ENCODE data around the gene C1GALT1.

Gene C1GALT1

GRCh38 chr7:7176406-7177043, 5.8 kb upstream of the C1GALT1 start:
- H3K9ac ChIP-seq (ENCODE audit: low read length), result no peak overlapping the region
- no peaks in the 10 kb centered on the region for H4K20me1 ChIP-seq (ENCODE audit: insufficient read depth, low read length)
- H3K9me3 ChIP-seq (ENCODE audit: low read length), result peaks cover 8% of the 10 kb centered on the region; the same call in 1 of the 2 replicates
- H3K4me2 ChIP-seq (ENCODE audit: low read length), result no peak overlapping the region
- H3K9me2 ChIP-seq (ENCODE audit: low read depth, low read length), result no peaks in the 10 kb centered on the region
- H3K36me3 ChIP-seq (ENCODE audit: insufficient read depth, low read length), result no peaks in the 10 kb centered on the region; the same call in 1 of the 2 replicates
- H3F3A ChIP-seq (ENCODE audit: insufficient read depth, low read length), result no peaks in the 10 kb centered on the region
- TF ChIP-seq EZH2 (IDR thresholded peaks at IDR 0.05; ENCODE audit: borderline replicate concordance, low read length) (no peak), CTCF (IDR thresholded peaks at IDR 0.05; ENCODE audit: low read length) (no peak)
- H3K27ac ChIP-seq (ENCODE audit: low read depth, low read length, poor library complexity, severe bottlenecking), result no peak overlapping the region
- no peak overlapping the region for H3K4me3 ChIP-seq (ENCODE audit: low read depth, low read length, poor library complexity, severe bottlenecking)
- H3K4me1 ChIP-seq (ENCODE audit: insufficient read depth, low read length, severe bottlenecking), result peaks cover 6% of the 10 kb centered on the region
- no peak overlapping the region for H2AFZ ChIP-seq (ENCODE audit: low read length)
- no peaks in the 10 kb centered on the region for H3K79me2 ChIP-seq (ENCODE audit: insufficient read depth, low read length)
- H3K27me3 ChIP-seq (ENCODE audit: insufficient read depth, low read length), result no peaks in the 10 kb centered on the region

- no peak overlapping the region for H2AFZ ChIP-seq (ENCODE audit: low read length)
- no peaks in the 10 kb centered on the region for H3K27me3 ChIP-seq (ENCODE audit: insufficient read depth, low read length)
- no peak overlapping the region for H3K9ac ChIP-seq (ENCODE audit: low read length)
- no peak overlapping the region for H3K4me3 ChIP-seq (ENCODE audit: low read depth, low read length, poor library complexity, severe bottlenecking)
- H4K20me1 ChIP-seq (ENCODE audit: insufficient read depth, low read length), result no peaks in the 10 kb centered on the region
- H3K4me1 ChIP-seq (ENCODE audit: insufficient read depth, low read length, severe bottlenecking), result peaks cover 8% of the 10 kb centered on the region
- H3K4me2 ChIP-seq (ENCODE audit: low read length), result no peak overlapping the region
- peaks cover 6% of the 10 kb centered on the region; the same call in 1 of the 2 replicates for H3K9me3 ChIP-seq (ENCODE audit: low read length)
- H3F3A ChIP-seq (ENCODE audit: insufficient read depth, low read length), result no peaks in the 10 kb centered on the region
- TF ChIP-seq EZH2 (IDR thresholded peaks at IDR 0.05; ENCODE audit: borderline replicate concordance, low read length) (no peak), CTCF (IDR thresholded peaks at IDR 0.05; ENCODE audit: low read length) (no peak)
- H3K27ac ChIP-seq (ENCODE audit: low read depth, low read length, poor library complexity, severe bottlenecking), result no peak overlapping the region
- H3K79me2 ChIP-seq (ENCODE audit: insufficient read depth, low read length), result no peaks in the 10 kb centered on the region
- H3K9me2 ChIP-seq (ENCODE audit: low read depth, low read length), result no peaks in the 10 kb centered on the region
- H3K36me3 ChIP-seq (ENCODE audit: insufficient read depth, low read length), result no peaks in the 10 kb centered on the region
These were observed 5.3 kb upstream of the C1GALT1 start for GRCh38 chr7:7177044-7177517.

DNA sequence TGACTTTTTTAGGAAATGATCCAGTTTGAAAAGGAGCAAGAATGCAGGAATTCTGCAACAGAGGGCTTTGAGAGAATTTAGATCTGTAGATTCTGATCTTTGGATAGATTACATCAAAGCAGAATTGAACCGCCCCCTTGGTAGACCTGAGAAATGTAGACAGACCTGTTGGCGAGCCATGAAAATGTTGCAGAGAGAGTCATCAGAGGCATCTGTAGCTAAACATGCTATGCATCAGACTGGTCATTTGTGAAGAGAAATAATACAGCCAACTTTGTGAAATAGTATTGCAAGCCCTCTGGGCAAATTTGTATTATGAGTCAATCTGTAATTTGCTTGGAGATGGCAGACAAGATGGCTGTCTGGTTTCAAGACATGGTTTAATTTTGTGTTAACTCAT, 4.3 kb upstream of the C1GALT1 start:
- Histone ChIP-seq H3K4me1 (ENCODE audit: insufficient read depth, low read length, severe bottlenecking) (peaks cover 8% of the 10 kb centered on the region), H3K27ac (ENCODE audit: low read depth, low read length, poor library complexity, severe bottlenecking) (no peak overlapping the region), H2AFZ (ENCODE audit: low read length) (no peak overlapping the region), H3K9ac (ENCODE audit: low read length) (no peak overlapping the region), H3K9me3 (ENCODE audit: low read length) (no peaks in the 10 kb centered on the region), H3K9me2 (ENCODE audit: low read depth, low read length) (no peaks in the 10 kb centered on the region), H3K4me3 (ENCODE audit: low read depth, low read length, poor library complexity, severe bottlenecking) (no peak overlapping the region), H3K79me2 (ENCODE audit: insufficient read depth, low read length) (no peaks in the 10 kb centered on the region; the same call in 1 of the 2 replicates), H4K20me1 (ENCODE audit: insufficient read depth, low read length) (no peaks in the 10 kb centered on the region), H3K36me3 (ENCODE audit: insufficient read depth, low read length) (no peaks in the 10 kb centered on the region), H3F3A (ENCODE audit: insufficient read depth, low read length) (no peaks in the 10 kb centered on the region), H3K27me3 (ENCODE audit: insufficient read depth, low read length) (no peaks in the 10 kb centered on the region), H3K4me2 (ENCODE audit: low read length) (no peak overlapping the region)
- TF ChIP-seq EZH2 (IDR thresholded peaks at IDR 0.05; ENCODE audit: borderline replicate concordance, low read length), result no peak
- TF ChIP-seq CTCF (IDR thresholded peaks at IDR 0.05; ENCODE audit: low read length), result no peak

Measured in OCI-LY1 (cell line).